ENCODE results near the gene LCP2. TPM values are rescaled to one million over a fixed set of nuclear protein-coding genes. Genes with fewer than 3 reads are reported as not detected.

The LCP2 gene
- total RNA-seq, 1 donor from 2014 or later, result 0.09 TPM

DNA sequence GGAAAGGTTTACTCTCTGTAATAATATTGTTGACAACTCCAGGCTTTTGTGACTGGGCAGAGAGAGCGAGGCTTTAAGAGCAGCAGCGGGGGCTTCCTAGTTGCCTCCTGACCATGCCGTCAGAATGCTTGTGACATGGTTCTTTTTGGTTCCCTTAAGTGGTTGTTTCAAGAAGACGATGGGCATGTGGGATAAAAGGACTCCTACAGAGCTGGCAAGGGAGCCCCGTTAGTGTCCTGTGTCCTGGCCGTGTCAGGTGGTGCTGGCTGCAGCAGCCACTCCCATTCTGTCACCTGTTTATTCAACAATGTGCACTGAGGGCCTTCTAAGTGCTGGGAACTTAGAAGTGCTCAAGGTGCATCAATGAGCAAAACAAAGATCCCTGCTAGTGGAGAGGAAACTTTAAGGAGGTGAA is 19.7 kb downstream of the LCP2 start:
- peaks cover 9% of the 10 kb centered on the region for H3K4me1 Mint-ChIP-seq (ENCODE audit: low read depth, unreplicated experiment)
- peaks cover 32% of the 10 kb centered on the region for H3K27me3 Mint-ChIP-seq (ENCODE audit: low read depth, unreplicated experiment)
- no peak overlapping the region for H3K27ac Mint-ChIP-seq (ENCODE audit: unreplicated experiment)

DNA sequence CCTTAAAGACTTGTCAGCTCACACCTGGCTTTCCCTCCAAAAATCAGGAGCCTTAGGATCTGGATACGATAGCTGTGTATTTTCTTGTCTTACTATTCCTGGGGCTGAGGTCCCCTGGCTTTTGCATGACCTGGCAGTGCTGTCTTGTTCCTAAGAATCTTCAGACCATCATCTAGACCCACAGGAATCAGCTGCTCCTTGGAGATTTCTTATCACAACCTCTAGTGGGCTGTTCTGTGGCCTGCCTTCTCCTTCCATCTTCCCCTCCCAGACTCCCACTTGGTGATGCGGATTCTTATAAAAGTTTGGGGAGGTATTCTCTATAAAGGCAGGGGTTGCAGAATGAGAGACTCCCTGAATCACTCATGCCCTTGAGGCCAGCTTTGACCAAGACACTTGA is 21.4 kb downstream of the LCP2 start:
- TF ChIP-seq, protein P1, sequence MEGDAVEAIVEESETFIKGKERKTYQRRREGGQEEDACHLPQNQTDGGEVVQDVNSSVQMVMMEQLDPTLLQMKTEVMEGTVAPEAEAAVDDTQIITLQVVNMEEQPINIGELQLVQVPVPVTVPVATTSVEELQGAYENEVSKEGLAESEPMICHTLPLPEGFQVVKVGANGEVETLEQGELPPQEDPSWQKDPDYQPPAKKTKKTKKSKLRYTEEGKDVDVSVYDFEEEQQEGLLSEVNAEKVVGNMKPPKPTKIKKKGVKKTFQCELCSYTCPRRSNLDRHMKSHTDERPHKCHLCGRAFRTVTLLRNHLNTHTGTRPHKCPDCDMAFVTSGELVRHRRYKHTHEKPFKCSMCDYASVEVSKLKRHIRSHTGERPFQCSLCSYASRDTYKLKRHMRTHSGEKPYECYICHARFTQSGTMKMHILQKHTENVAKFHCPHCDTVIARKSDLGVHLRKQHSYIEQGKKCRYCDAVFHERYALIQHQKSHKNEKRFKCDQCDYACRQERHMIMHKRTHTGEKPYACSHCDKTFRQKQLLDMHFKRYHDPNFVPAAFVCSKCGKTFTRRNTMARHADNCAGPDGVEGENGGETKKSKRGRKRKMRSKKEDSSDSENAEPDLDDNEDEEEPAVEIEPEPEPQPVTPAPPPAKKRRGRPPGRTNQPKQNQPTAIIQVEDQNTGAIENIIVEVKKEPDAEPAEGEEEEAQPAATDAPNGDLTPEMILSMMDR (IDR thresholded peaks at IDR 0.05; ENCODE audit: insufficient read depth, low read depth, low read length), result no peak
- no peak for TF ChIP-seq EZH2 (IDR thresholded peaks at IDR 0.05; ENCODE audit: insufficient read depth, low read length)
- Histone ChIP-seq H4K20me1 (ENCODE audit: insufficient read depth, low read length) (no peaks in the 10 kb centered on the region), H3K4me1 (ENCODE audit: insufficient read depth, low read length) (no peaks in the 10 kb centered on the region), H3K27ac (ENCODE audit: low read depth, low read length) (no peak overlapping the region), H3K79me2 (ENCODE audit: insufficient read depth, low read length) (no peaks in the 10 kb centered on the region), H3K4me2 (ENCODE audit: low read length) (no peak overlapping the region), H3K4me3 (ENCODE audit: insufficient read depth, low read depth, low read length) (no peak overlapping the region), H3K9ac (ENCODE audit: low read length) (no peak overlapping the region), H2AFZ (ENCODE audit: low read depth, low read length) (no peak overlapping the region), H3K9me3 (ENCODE audit: insufficient read depth, low read depth, low read length) (no peaks in the 10 kb centered on the region), H3K36me3 (ENCODE audit: insufficient read depth, low read length) (no peaks in the 10 kb centered on the region), H3K27me3 (ENCODE audit: insufficient read depth, low read length) (no peaks in the 10 kb centered on the region)
- no peak for DNase-seq (ENCODE audit: low read depth)
- H3K27ac Mint-ChIP-seq (ENCODE audit: unreplicated experiment), result no peak overlapping the region
- FAIRE-seq, result no peak
- H3K36me3 Mint-ChIP-seq (ENCODE audit: low read depth, unreplicated experiment), result no peaks in the 10 kb centered on the region
- peaks cover 30% of the 10 kb centered on the region for H3K27me3 Mint-ChIP-seq (ENCODE audit: low read depth, unreplicated experiment)
- H3K4me1 Mint-ChIP-seq (ENCODE audit: low read depth, unreplicated experiment), result peaks cover 9% of the 10 kb centered on the region
- no peak overlapping the region for H3K4me3 Mint-ChIP-seq (ENCODE audit: unreplicated experiment)
- no peaks in the 10 kb centered on the region for H3K9me3 Mint-ChIP-seq (ENCODE audit: unreplicated experiment)

More for the DNA sequence above, 19.7 kb downstream of the LCP2 start:
- Histone ChIP-seq H3K79me2 (ENCODE audit: insufficient read depth, low read length) (no peaks in the 10 kb centered on the region), H3K4me1 (ENCODE audit: insufficient read depth, low read length) (no peaks in the 10 kb centered on the region), H2AFZ (ENCODE audit: low read depth, low read length) (no peak overlapping the region), H3K36me3 (ENCODE audit: insufficient read depth, low read length) (no peaks in the 10 kb centered on the region), H3K4me2 (ENCODE audit: low read length) (no peak overlapping the region), H4K20me1 (ENCODE audit: insufficient read depth, low read length) (no peaks in the 10 kb centered on the region), H3K9me3 (ENCODE audit: insufficient read depth, low read depth, low read length) (no peaks in the 10 kb centered on the region), H3K27me3 (ENCODE audit: insufficient read depth, low read length) (no peaks in the 10 kb centered on the region), H3K27ac (ENCODE audit: low read depth, low read length) (no peak overlapping the region), H3K4me3 (ENCODE audit: insufficient read depth, low read depth, low read length) (no peak overlapping the region), H3K9ac (ENCODE audit: low read length) (no peak overlapping the region)
- H3K9me3 Mint-ChIP-seq (ENCODE audit: unreplicated experiment), result peaks cover 4% of the 10 kb centered on the region
- no peak for TF ChIP-seq EZH2 (IDR thresholded peaks at IDR 0.05; ENCODE audit: insufficient read depth, low read length)
- TF ChIP-seq, protein P1 (IDR thresholded peaks at IDR 0.05; ENCODE audit: insufficient read depth, low read depth, low read length), result no peak
- FAIRE-seq (no peak), DNase-seq (ENCODE audit: low read depth) (no peak)
- H3K4me3 Mint-ChIP-seq (ENCODE audit: unreplicated experiment), result no peak overlapping the region
- no peaks in the 10 kb centered on the region for H3K36me3 Mint-ChIP-seq (ENCODE audit: low read depth, unreplicated experiment)

DNA sequence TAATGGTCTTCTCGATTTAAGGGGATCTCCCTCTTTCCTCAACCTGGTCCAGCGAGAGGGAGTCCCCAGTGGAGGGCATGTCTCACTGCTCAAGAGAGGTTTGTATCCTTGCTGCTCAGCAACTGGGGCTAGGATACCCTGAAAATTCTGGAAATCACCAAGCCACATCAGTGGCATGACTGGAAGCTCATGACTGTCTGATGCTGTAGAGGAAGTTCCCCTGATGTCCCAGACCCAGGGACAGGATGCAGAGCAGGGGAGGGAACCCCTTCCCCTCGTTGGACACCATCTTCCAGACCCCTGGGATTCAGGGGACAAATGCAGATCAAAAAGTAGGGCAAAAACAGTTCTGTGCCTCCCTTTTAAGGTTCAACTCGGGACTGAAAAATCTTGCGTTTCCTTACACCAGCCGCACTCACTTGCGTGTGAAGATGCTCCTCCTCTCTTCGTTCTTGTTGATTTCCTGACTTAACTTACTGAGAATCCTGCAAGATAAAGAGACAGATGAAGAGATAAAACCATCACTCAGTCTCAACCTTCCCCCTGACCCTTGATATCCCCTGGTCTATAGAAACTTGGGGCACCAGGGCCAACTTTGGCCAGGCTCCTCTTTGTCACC is 22.1 kb downstream of the LCP2 start:
- Histone ChIP-seq H3K79me2 (ENCODE audit: insufficient read depth, low read length) (no peaks in the 10 kb centered on the region), H3K36me3 (ENCODE audit: insufficient read depth, low read length) (no peaks in the 10 kb centered on the region), H3K9me3 (ENCODE audit: insufficient read depth, low read depth, low read length) (no peaks in the 10 kb centered on the region), H3K4me2 (ENCODE audit: low read length) (no peak overlapping the region), H2AFZ (ENCODE audit: low read depth, low read length) (no peak overlapping the region), H3K27ac (ENCODE audit: low read depth, low read length) (no peak overlapping the region), H4K20me1 (ENCODE audit: insufficient read depth, low read length) (no peaks in the 10 kb centered on the region), H3K27me3 (ENCODE audit: insufficient read depth, low read length) (no peaks in the 10 kb centered on the region), H3K4me3 (ENCODE audit: insufficient read depth, low read depth, low read length) (no peak overlapping the region), H3K4me1 (ENCODE audit: insufficient read depth, low read length) (no peaks in the 10 kb centered on the region), H3K9ac (ENCODE audit: low read length) (no peak overlapping the region)
- TF ChIP-seq, protein P1 (IDR thresholded peaks at IDR 0.05; ENCODE audit: insufficient read depth, low read depth, low read length), result no peak
- TF ChIP-seq EZH2 (IDR thresholded peaks at IDR 0.05; ENCODE audit: insufficient read depth, low read length), result no peak
- no peak overlapping the region for H3K27ac Mint-ChIP-seq (ENCODE audit: unreplicated experiment)
- DNase-seq (ENCODE audit: low read depth) (no peak), FAIRE-seq (no peak)
- peaks cover 9% of the 10 kb centered on the region for H3K4me1 Mint-ChIP-seq (ENCODE audit: low read depth, unreplicated experiment)
- H3K4me3 Mint-ChIP-seq (ENCODE audit: unreplicated experiment), result no peak overlapping the region
- H3K9me3 Mint-ChIP-seq (ENCODE audit: unreplicated experiment), result no peaks in the 10 kb centered on the region
- H3K27me3 Mint-ChIP-seq (ENCODE audit: low read depth, unreplicated experiment), result peaks cover 30% of the 10 kb centered on the region
- H3K36me3 Mint-ChIP-seq (ENCODE audit: low read depth, unreplicated experiment), result no peaks in the 10 kb centered on the region
